Measurements from ENCODE around the gene OXGR1.

DNA sequence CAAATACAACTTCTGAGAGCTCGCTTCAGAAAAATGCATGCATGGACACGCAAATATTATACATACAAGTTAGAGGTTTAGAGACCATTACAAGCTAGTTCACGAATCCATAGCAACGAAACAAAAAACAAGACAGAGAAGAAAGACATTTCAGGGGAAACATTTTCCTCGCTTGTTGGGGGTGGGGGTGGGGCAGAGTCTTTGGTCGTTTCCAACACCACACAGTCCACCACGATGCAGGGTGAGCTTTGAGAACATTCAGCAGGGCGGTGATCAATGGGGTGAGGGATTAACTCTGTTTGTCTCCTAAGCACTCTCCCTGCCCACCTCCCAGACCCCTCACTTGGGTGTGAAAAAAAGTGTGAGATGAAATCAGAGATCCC lies 651 bp downstream of the OXGR1 start:
- TF ChIP-seq POLR2A (IDR thresholded peaks at IDR 0.05; ENCODE audit: low read depth, low read length) (no peak), POLR2AphosphoS5 (IDR thresholded peaks at IDR 0.05; ENCODE audit: low read depth, low read length) (no peak)
